Measurements from ENCODE around the gene BTD. TPM values are rescaled to one million over a fixed set of nuclear protein-coding genes. Genes with fewer than 3 reads are reported as not detected.

Gene BTD
- total RNA-seq, 2 donors from 2014 or later = 18.0 to 29.3 TPM

GRCh38 chr3:15638891-15639262 is 37.3 kb downstream of the BTD start:
- H3K27me3 ChIP-seq = no peaks in the 10 kb centered on the region
- no peak for DNase-seq
- intact Hi-C loops (cut with DNase I) = loop anchor here (10.0 kb wide), 1 partner anchor 606 kb away; no protein-coding TSS in a partner anchor
- no peaks in the 10 kb centered on the region for H3K4me1 ChIP-seq
- TF ChIP-seq CTCF (IDR thresholded peaks at IDR 0.05) = no peak
- H3K9ac ChIP-seq (ENCODE audit: low read depth in 2 of 2, low read length in 2 of 2) = no peak overlapping the region
- no peaks in the 10 kb centered on the region for H3K9me3 ChIP-seq
- H3K4me3 ChIP-seq = no peak overlapping the region
- no peaks in the 10 kb centered on the region for H3K36me3 ChIP-seq
- H3K27ac ChIP-seq = no peak overlapping the region

- Histone ChIP-seq H3K9ac (ENCODE audit: low read depth in 2 of 2, low read length in 2 of 2) (no peak overlapping the region), H3K9me3 (no peaks in the 10 kb centered on the region), H3K4me1 (no peaks in the 10 kb centered on the region), H3K36me3 (no peaks in the 10 kb centered on the region), H3K4me3 (no peak overlapping the region), H3K27me3 (no peaks in the 10 kb centered on the region), H3K27ac (no peak overlapping the region)
- TF ChIP-seq CTCF (IDR thresholded peaks at IDR 0.05) = no peak
- intact Hi-C loops (cut with DNase I) = no loop called here
- no peak for DNase-seq
Measured at GRCh38 chr3:15645246-15645645, 43.7 kb downstream of the BTD start.

GRCh38 chr3:15645740-15646501 is 44.4 kb downstream of the BTD start:
- TF ChIP-seq CTCF (IDR thresholded peaks at IDR 0.05) = no peak
- intact Hi-C loops (cut with DNase I) = no loop called here
- H3K27ac ChIP-seq = no peak overlapping the region
- H3K36me3 ChIP-seq = no peaks in the 10 kb centered on the region
- H3K4me1 ChIP-seq = no peaks in the 10 kb centered on the region
- no peak overlapping the region for H3K4me3 ChIP-seq
- DNase-seq = no peak
- H3K9ac ChIP-seq (ENCODE audit: low read depth in 2 of 2, low read length in 2 of 2) = no peak overlapping the region
- H3K9me3 ChIP-seq = no peaks in the 10 kb centered on the region
- H3K27me3 ChIP-seq = no peaks in the 10 kb centered on the region

- TF ChIP-seq CTCF (IDR thresholded peaks at IDR 0.05) = no peak
- H3K36me3 ChIP-seq = no peaks in the 10 kb centered on the region
- no peaks in the 10 kb centered on the region for H3K27me3 ChIP-seq
- intact Hi-C loops (cut with DNase I) = no loop called here
- no peaks in the 10 kb centered on the region for H3K4me1 ChIP-seq
- H3K9me3 ChIP-seq = no peaks in the 10 kb centered on the region
- peak overlapping the region; percentile 24 for H3K27ac ChIP-seq
- no peak overlapping the region for H3K4me3 ChIP-seq
- no peak for DNase-seq
- H3K9ac ChIP-seq (ENCODE audit: low read depth in 2 of 2, low read length in 2 of 2) = no peak overlapping the region
Measured at GRCh38 chr3:15646851-15647511, 45.4 kb downstream of the BTD start.

GRCh38 chr3:15647611-15648167 is 46.1 kb downstream of the BTD start:
- Histone ChIP-seq H3K9me3 (no peaks in the 10 kb centered on the region), H3K27ac (peak overlapping the region; percentile 24), H3K36me3 (no peaks in the 10 kb centered on the region), H3K4me3 (no peak overlapping the region), H3K27me3 (no peaks in the 10 kb centered on the region), H3K9ac (ENCODE audit: low read depth in 2 of 2, low read length in 2 of 2) (no peak overlapping the region), H3K4me1 (no peaks in the 10 kb centered on the region)
- DNase-seq = peak; percentile 32
- intact Hi-C loops (cut with DNase I) = no loop called here
- no peak for TF ChIP-seq CTCF (IDR thresholded peaks at IDR 0.05)

All from colonic mucosa (tissue), 4 donors.